Naive thymus-derived CD4-positive, alpha-beta T cell (primary cell): ENCODE data around the gene CBR1. TPM values are rescaled to one million over a fixed set of nuclear protein-coding genes. Genes with fewer than 3 reads are reported as not detected.

Experiments
- ATAC-seq: fragments of 150-1000 bp; cut with Tn5 transposase; 2 replicates; pipeline ENCODE4 v1.10.0; 2021; ENCODE audit warnings: mild to moderate bottlenecking, moderate library complexity
- CTCF ChIA-PET: fragments of 350-600 bp; sonication (Branson Sonifier 250); formaldehyde crosslinking; loops from one replicate; lab custom pipeline; 2021; ENCODE audit warnings: antibody characterized with exemption; lab: Charles Lee
- POLR2A ChIA-PET: fragments of 350-600 bp; sonication (Branson Sonifier 250); formaldehyde crosslinking; loops from one replicate; lab custom pipeline; 2021; ENCODE audit warnings: antibody characterized with exemption, inconsistent platforms; lab: Charles Lee
- DNase-seq, 9 donors: peaks; one replicate each; pipeline versions ENCODE4 v3.0.0 to v3.0.0-alpha.2; 2020 to 2022; ENCODE audit warnings: mixed read lengths in 1 of 9
- H3K27ac ChIP-seq: one replicate; pipeline ENCODE4 v1.7.0; 2013; ENCODE audit warnings: mild to moderate bottlenecking, low read depth, low read length, moderate library complexity
- H3K27me3 ChIP-seq, 2 donors: one replicate each; pipeline ENCODE4 v1.7.0; 2013; ENCODE audit warnings: low read length in 2 of 2, mild to moderate bottlenecking in 2 of 2, moderate library complexity in 2 of 2; ENCODE audit not compliant: control insufficient read depth in 2 of 2, insufficient read depth in 2 of 2
- H3K36me3 ChIP-seq, 3 experiments: 1 replicate in 2 of 3; 2 replicates in 1 of 3; pipeline ENCODE4 v1.7.0; 2013; ENCODE audit warnings: low read length in 3 of 3, mild to moderate bottlenecking in 3 of 3, moderate library complexity in 1 of 3; ENCODE audit not compliant: insufficient read depth in 3 of 3, control insufficient read depth in 2 of 3
- H3K4me1 ChIP-seq, 2 donors: one replicate each; pipeline ENCODE4 v1.7.0; 2013; ENCODE audit warnings: low read length in 2 of 2, mild to moderate bottlenecking in 2 of 2, moderate library complexity in 1 of 2; ENCODE audit not compliant: control insufficient read depth in 2 of 2, insufficient read depth in 2 of 2
- H3K4me3 ChIP-seq: 2 replicates; pipeline ENCODE4 v1.7.0; 2013; ENCODE audit warnings: mild to moderate bottlenecking, low read length
- H3K9me3 ChIP-seq, 3 experiments: 1 replicate in 2 of 3; 2 replicates in 1 of 3; pipeline ENCODE4 v1.7.0; 2013; ENCODE audit warnings: low read length in 3 of 3; ENCODE audit not compliant: control insufficient read depth in 2 of 3
- H3K27ac Mint-ChIP-seq, 9 donors: one replicate each; pipeline ENCODE4 v1.8.0; 2020 to 2022; ENCODE audit warnings: mixed read lengths in 9 of 9, mild to moderate bottlenecking in 8 of 9, moderate library complexity in 5 of 9, inconsistent platforms in 2 of 9
- H3K27me3 Mint-ChIP-seq, 5 donors: one replicate each; pipeline ENCODE4 v1.8.0; 2021 to 2022; ENCODE audit warnings: mixed read lengths in 5 of 5, mild to moderate bottlenecking in 1 of 5
- H3K36me3 Mint-ChIP-seq, 5 donors: one replicate each; pipeline ENCODE4 v1.8.0; 2020 to 2022; ENCODE audit warnings: mixed read lengths in 5 of 5, mild to moderate bottlenecking in 3 of 5, inconsistent platforms in 1 of 5
- H3K4me1 Mint-ChIP-seq, 7 donors: one replicate each; pipeline ENCODE4 v1.8.0; 2020 to 2022; ENCODE audit warnings: mixed read lengths in 7 of 7, mild to moderate bottlenecking in 3 of 7, inconsistent platforms in 1 of 7
- H3K4me3 Mint-ChIP-seq, 10 donors: one replicate each; pipeline ENCODE4 v1.8.0; 2020 to 2022; ENCODE audit warnings: mild to moderate bottlenecking in 10 of 10, mixed read lengths in 10 of 10, moderate library complexity in 6 of 10, inconsistent platforms in 2 of 10
- H3K9me3 Mint-ChIP-seq, 11 donors: one replicate each; pipeline ENCODE4 v1.8.0; 2020 to 2022; ENCODE audit warnings: mixed read lengths in 11 of 11, mild to moderate bottlenecking in 4 of 11, inconsistent platforms in 1 of 11, moderate library complexity in 1 of 11
- intact Hi-C, 2 donors: fragments of 100-400 bp; cut with micrococcal nuclease; formaldehyde crosslinking; loops; one replicate each; pipeline ENCODE4 v1.15.1; 2023
- polyA plus RNA-seq, 2 donors: library from polyadenylated mRNA; unstranded; fragments of 300-500 nt; fragmentation: Illumina TruSeq; gene quantifications; one replicate each; pipeline ENCODE4 v1.2.3, GENCODE V29; 2021
- total RNA-seq, 6 experiments: library from RNA in 5 of 6; stranded (reverse) in 5 of 6; gene quantifications; 1 replicate in 5 of 6; 2 replicates in 1 of 6; pipeline ENCODE4 v1.2.3 and lab custom pipeline; 2021 to 2026

Gene CBR1
- total and polyA plus RNA-seq, 7 experiments from 2014 or later: 6.0 to 59.7 (median 24.1) TPM

DNA sequence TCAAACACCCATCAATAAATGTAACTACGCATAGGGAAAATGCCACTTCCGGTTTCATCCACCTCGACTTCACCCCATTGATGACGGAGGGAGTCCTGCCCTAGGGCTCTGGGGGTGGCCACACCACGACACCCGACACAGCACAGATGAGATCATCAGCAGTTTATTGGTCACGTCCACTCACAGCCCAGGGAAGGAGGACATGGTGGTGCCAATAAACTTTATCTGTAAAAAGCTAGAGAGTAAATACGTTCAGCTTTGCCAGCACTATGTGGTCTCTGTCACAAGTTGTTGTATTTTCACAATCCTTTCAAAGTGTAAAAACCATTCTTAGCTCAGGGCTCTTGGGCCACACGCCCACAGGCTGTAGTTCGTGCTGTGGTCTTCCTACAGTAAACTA lies 25.8 kb upstream of the CBR1 start:
- H3K27ac ChIP-seq: no peak overlapping the region
- ChIA-PET CTCF (no interaction called here), POLR2A (interaction anchor here (1.0 kb wide), 1 partner anchor 25 kb away, joined by 3 read pairs; no protein-coding TSS in a partner anchor)
- Mint-ChIP-seq H3K4me3 (no peak overlapping the region), H3K36me3 (peaks cover 13 to 67% (median 24%) of the 10 kb centered on the region in 5 donors), H3K27me3 (no peaks in the 10 kb centered on the region), H3K27ac (no peak overlapping the region), H3K9me3 (no peaks in the 10 kb centered on the region), H3K4me1 (peaks cover 0 to 5% (median 2%) of the 10 kb centered on the region in 7 donors)
- ATAC-seq: no peak
- no peaks in the 10 kb centered on the region for H3K27me3 ChIP-seq
- intact Hi-C loops: loop anchor here in 1 of 2 donors (5.0 kb wide), 1 partner anchor 68 kb away; no protein-coding TSS in a partner anchor
- no peak for DNase-seq
- no peaks in the 10 kb centered on the region for H3K9me3 ChIP-seq
- peaks cover 5 to 77% (median 16%) of the 10 kb centered on the region in 3 experiments for H3K36me3 ChIP-seq
- H3K4me3 ChIP-seq: no peak overlapping the region
- no peaks in the 10 kb centered on the region for H3K4me1 ChIP-seq

DNA sequence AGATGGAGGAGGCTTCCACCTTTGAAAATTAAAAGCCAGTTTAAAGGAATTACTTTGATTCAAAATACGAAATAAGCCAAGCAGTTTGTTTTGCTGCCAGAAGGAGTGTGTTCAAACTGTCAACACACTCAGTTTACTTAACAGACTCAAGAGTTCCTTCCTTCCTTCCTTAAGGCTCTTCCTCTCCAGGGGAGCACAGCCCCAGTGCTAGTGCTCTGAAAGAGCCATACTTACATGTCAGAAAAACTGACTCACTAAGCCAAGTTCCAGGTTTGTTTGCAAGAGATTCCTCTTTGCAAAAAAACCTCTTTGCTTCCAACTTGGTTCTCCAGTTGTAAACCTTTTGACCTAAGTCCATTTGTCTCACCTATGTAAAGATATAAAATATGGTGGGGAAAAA lies 23.8 kb upstream of the CBR1 start:
- Histone ChIP-seq H3K27ac (no peak overlapping the region), H3K36me3 (peaks cover 5 to 69% (median 16%) of the 10 kb centered on the region in 3 experiments), H3K4me1 (no peaks in the 10 kb centered on the region), H3K27me3 (no peaks in the 10 kb centered on the region), H3K9me3 (no peaks in the 10 kb centered on the region), H3K4me3 (no peak overlapping the region)
- Mint-ChIP-seq H3K27me3 (no peaks in the 10 kb centered on the region), H3K36me3 (peaks cover 24 to 72% (median 36%) of the 10 kb centered on the region in 5 donors), H3K4me1 (peaks cover 0 to 11% (median 5%) of the 10 kb centered on the region in 7 donors), H3K9me3 (peaks cover 0 to 3% (median 0%) of the 10 kb centered on the region in 11 donors), H3K27ac (peak overlapping the region in 1 of 9 donors; percentile 33), H3K4me3 (no peak overlapping the region)
- no peak for ATAC-seq
- DNase-seq: no peak
- intact Hi-C loops: no loop called here
- ChIA-PET CTCF (no interaction called here), POLR2A (no interaction called here)

DNA sequence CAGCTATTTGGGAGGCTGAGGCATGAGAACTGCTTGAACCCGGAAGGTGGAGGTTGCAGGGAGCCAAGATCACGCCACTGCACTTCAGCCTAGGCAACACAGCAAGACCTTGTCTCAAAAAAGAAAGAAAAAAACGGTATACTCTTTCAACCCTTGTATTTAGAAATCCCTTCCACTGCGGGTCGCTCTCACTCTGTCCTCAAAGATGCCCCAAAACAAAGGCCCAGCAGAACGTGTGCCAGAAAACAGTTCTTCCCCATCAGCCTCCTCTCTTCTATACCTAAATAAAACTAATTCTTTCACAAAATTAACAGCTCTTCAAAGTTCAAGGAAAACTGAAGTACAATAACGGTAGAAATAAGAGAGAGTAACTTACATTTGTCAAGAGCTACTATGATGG lies 22.7 kb upstream of the CBR1 start:
- POLR2A ChIA-PET: no interaction called here

DNA sequence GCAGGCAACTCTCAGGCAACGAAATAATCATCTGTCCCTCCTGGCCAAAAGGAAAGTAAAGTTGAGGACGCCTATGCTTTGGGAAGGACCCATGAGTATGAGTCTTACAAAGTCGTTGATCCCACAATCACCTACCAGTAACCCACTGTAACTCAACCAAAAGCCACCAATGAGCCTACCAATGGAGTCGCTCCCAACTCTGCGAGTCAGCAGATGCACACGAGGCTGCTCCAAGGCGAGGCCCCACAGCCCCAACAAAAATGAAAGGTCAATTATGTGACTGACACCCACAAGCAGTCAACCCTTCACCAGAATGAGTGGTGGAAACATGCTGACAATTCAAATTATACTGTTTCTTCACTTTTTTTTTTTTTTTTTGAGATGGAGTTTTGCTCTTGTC lies 21.5 kb upstream of the CBR1 start:
- no peak for ATAC-seq
- Mint-ChIP-seq H3K27me3 (no peaks in the 10 kb centered on the region), H3K36me3 (peaks cover 24 to 71% (median 37%) of the 10 kb centered on the region in 5 donors), H3K4me3 (no peak overlapping the region), H3K27ac (no peak overlapping the region), H3K4me1 (peaks cover 5 to 15% (median 7%) of the 10 kb centered on the region in 7 donors), H3K9me3 (peaks cover 0 to 3% (median 0%) of the 10 kb centered on the region in 11 donors)
- no peaks in the 10 kb centered on the region for H3K27me3 ChIP-seq
- H3K27ac ChIP-seq: no peak overlapping the region
- H3K4me1 ChIP-seq: no peaks in the 10 kb centered on the region
- ChIA-PET POLR2A (no interaction called here), CTCF (no interaction called here)
- H3K9me3 ChIP-seq: no peaks in the 10 kb centered on the region
- H3K36me3 ChIP-seq: peaks cover 7 to 69% (median 19%) of the 10 kb centered on the region in 3 experiments
- no peak for DNase-seq
- no peak overlapping the region for H3K4me3 ChIP-seq
- intact Hi-C loops: no loop called here

More for the DNA sequence above, 22.7 kb upstream of the CBR1 start:
- Histone ChIP-seq H3K27ac (no peak overlapping the region), H3K9me3 (no peaks in the 10 kb centered on the region), H3K4me1 (no peaks in the 10 kb centered on the region), H3K4me3 (no peak overlapping the region), H3K27me3 (no peaks in the 10 kb centered on the region), H3K36me3 (peaks cover 7 to 66% (median 16%) of the 10 kb centered on the region in 3 experiments)
- intact Hi-C loops: no loop called here
- CTCF ChIA-PET: interaction anchor here (0.6 kb wide), 1 partner anchor 21 kb away, joined by 4 read pairs; no protein-coding TSS in a partner anchor
- Mint-ChIP-seq H3K27me3 (no peaks in the 10 kb centered on the region), H3K9me3 (peaks cover 0 to 3% (median 0%) of the 10 kb centered on the region in 11 donors), H3K27ac (no peak overlapping the region), H3K36me3 (peaks cover 24 to 69% (median 40%) of the 10 kb centered on the region in 5 donors), H3K4me3 (no peak overlapping the region), H3K4me1 (peaks cover 0 to 11% (median 5%) of the 10 kb centered on the region in 7 donors)
- DNase-seq: no peak
- ATAC-seq: no peak

DNA sequence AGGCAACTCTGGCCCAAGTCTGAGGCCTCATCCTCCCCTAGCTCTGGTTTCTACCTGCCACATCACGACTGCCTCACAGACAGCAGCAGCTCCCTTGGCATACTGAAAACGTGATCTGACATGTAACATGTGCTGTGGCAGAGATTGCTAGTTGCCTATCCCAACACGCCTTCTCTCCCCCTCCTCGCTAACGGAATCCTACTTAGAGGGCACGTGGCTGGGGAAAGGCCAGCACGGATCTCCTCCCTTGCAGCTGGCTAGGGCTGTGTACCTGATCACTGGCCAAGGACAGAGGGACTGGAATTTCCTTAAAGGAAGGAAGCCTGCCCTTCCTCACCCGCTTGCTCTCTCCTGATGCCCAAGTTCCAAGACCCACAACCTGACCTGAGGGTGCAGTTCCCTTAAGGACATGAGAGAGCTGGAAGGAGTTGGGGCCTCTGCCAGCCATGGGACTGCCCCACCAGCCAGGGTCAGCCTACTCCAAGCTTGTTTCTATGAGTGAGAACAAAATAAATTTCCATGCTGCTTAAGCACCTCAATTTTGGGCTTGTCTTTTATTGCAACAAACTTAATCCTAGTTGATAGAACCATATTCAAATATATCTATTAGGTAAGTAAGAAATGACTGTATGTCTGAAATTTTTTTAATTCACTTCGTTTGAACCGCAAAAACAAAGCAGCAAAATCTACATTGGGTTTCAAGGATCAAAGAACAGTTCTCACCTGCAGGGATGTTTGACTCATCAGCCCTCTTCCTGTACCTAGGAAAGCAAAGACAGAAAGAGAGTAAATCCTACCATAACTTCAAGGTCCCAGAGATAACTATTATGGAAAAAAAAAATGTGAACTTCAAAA lies 16.7 kb upstream of the CBR1 start:
- H3K4me1 ChIP-seq: no peaks in the 10 kb centered on the region
- peak overlapping the region in 3 of 9 donors; percentile 13 to 74 (median 24) for H3K27ac Mint-ChIP-seq
- ATAC-seq (no peak), DNase-seq (no peak)
- H3K9me3 Mint-ChIP-seq: peaks cover 0 to 3% (median 0%) of the 10 kb centered on the region in 11 donors
- H3K36me3 ChIP-seq: peaks cover 19 to 69% (median 26%) of the 10 kb centered on the region in 3 experiments
- intact Hi-C loops: loop anchor here in 1 of 2 donors (2.0 kb wide), 1 partner anchor 50 kb away; no protein-coding TSS in a partner anchor
- CTCF ChIA-PET: interaction anchor here (0.7 kb wide), 2 partner anchors 60 to 377 kb away, joined by 3 to 4 read pairs; no protein-coding TSS in a partner anchor
- H3K27me3 Mint-ChIP-seq: no peaks in the 10 kb centered on the region
- no peak overlapping the region for H3K4me3 Mint-ChIP-seq
- H3K27ac ChIP-seq: no peak overlapping the region
- POLR2A ChIA-PET: no interaction called here
- H3K27me3 ChIP-seq: no peaks in the 10 kb centered on the region
- H3K4me1 Mint-ChIP-seq: peaks cover 15 to 39% (median 22%) of the 10 kb centered on the region in 7 donors
- no peaks in the 10 kb centered on the region for H3K9me3 ChIP-seq
- H3K36me3 Mint-ChIP-seq: peaks cover 10 to 70% (median 38%) of the 10 kb centered on the region in 5 donors
- H3K4me3 ChIP-seq: no peak overlapping the region

DNA sequence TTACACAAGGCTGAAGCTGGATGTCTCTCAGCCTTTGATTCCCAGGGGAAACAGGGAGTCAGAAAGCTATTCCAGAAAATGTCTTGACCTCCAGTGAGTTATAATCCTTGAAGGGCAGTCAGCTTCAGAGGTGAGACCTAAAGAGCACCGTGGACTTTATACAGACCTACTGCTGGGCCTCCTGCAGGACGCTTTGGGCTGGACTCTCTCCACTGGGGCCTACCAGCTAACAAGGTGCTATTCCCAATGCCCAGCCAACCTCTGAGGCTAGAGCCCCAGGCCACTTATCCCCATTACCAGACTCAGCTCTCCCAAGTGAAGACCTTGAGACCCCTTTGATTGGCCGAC lies 16.1 kb upstream of the CBR1 start:
- Histone ChIP-seq H3K36me3 (peaks cover 19 to 69% (median 26%) of the 10 kb centered on the region in 3 experiments), H3K27ac (no peak overlapping the region), H3K27me3 (no peaks in the 10 kb centered on the region), H3K4me3 (no peak overlapping the region), H3K4me1 (no peaks in the 10 kb centered on the region), H3K9me3 (no peaks in the 10 kb centered on the region)
- intact Hi-C loops: loop anchor here in 1 of 2 donors (2.0 kb wide), 1 partner anchor 49 kb away; no protein-coding TSS in a partner anchor
- H3K36me3 Mint-ChIP-seq: peaks cover 10 to 67% (median 37%) of the 10 kb centered on the region in 5 donors
- no peaks in the 10 kb centered on the region for H3K27me3 Mint-ChIP-seq
- H3K4me1 Mint-ChIP-seq: peaks cover 15 to 43% (median 28%) of the 10 kb centered on the region in 7 donors
- DNase-seq (no peak), ATAC-seq (no peak)
- peaks cover 0 to 3% (median 0%) of the 10 kb centered on the region in 11 donors for H3K9me3 Mint-ChIP-seq
- peak overlapping the region in 2 of 9 donors; percentile 13 to 74 for H3K27ac Mint-ChIP-seq
- H3K4me3 Mint-ChIP-seq: no peak overlapping the region
- POLR2A ChIA-PET: interaction anchor here (1.1 kb wide), 1 partner anchor 16 kb away, joined by 3 read pairs; no protein-coding TSS in a partner anchor
- CTCF ChIA-PET: interaction anchor here (0.7 kb wide), 1 partner anchor 377 kb away, joined by 4 read pairs; no protein-coding TSS in a partner anchor
